Epithelial cell of proximal tubule (primary cell): ENCODE results near the gene TFF1. TPM values are rescaled to one million over a fixed set of nuclear protein-coding genes. Genes with fewer than 3 reads are reported as not detected.

ENCODE experiments used
- DNase-seq: peaks from one replicate; pipeline ENCODE4 v3.0.0-alpha.2; 2011; ENCODE audit warnings: low read depth
- H3K4me3 ChIP-seq: 2 replicates; pipeline ENCODE4 v1.5.1; 2011; ENCODE audit warnings: low read depth, mild to moderate bottlenecking, low read length
- total RNA-seq: library from RNA; depleted of rRNA; stranded (reverse); fragments of >200 nt; gene quantifications from 2 replicates; pipeline ENCODE4 v1.2.3, GENCODE V29; 2015
- TF ChIP-seq, protein P1 (sequence below): conservative IDR thresholded peaks from 2 replicates; pipeline ENCODE4 v1.5.1; 2012; ENCODE audit warnings: low read depth, mild to moderate bottlenecking, low read length

TFF1 gene
- total RNA-seq, 1 donor from 2014 or later, result not detected

DNA sequence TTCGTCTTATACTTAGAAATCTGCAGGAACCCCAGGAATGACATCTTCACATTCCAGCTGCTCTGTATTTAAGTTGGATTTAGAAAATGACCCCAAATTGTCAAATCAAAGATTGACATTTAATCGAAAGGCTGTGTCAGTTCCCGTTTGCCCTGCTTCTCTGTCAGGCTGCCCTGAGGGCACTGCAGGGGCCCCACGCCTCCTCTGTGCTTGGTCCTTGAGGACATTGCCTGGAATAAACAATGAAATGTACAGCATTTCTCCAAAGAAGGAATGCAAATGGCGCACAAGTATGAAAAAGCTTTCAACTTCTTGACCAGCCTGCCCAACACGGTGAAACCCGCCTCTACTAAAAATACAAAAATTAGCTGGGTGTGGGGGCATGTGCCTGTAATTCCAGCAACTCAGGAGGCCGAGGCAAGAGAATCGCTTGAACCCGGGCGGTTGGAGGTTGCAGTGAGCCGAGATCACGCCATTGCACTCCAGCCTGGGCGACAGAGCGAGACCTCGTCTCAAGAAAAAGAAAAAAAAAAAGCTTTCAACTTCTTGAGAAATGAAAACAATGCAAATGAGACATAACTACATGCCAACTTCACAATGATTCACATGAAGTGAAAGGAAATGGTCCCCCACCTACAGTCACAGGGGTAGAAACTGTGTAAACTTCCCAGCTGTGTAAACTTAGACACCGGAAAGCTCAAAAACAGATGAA lies 26.6 kb upstream of the TFF1 start:
- TF ChIP-seq, protein P1, sequence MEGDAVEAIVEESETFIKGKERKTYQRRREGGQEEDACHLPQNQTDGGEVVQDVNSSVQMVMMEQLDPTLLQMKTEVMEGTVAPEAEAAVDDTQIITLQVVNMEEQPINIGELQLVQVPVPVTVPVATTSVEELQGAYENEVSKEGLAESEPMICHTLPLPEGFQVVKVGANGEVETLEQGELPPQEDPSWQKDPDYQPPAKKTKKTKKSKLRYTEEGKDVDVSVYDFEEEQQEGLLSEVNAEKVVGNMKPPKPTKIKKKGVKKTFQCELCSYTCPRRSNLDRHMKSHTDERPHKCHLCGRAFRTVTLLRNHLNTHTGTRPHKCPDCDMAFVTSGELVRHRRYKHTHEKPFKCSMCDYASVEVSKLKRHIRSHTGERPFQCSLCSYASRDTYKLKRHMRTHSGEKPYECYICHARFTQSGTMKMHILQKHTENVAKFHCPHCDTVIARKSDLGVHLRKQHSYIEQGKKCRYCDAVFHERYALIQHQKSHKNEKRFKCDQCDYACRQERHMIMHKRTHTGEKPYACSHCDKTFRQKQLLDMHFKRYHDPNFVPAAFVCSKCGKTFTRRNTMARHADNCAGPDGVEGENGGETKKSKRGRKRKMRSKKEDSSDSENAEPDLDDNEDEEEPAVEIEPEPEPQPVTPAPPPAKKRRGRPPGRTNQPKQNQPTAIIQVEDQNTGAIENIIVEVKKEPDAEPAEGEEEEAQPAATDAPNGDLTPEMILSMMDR, result no peak
- no peak for DNase-seq
- H3K4me3 ChIP-seq, result no peak overlapping the region

GRCh38 chr21:42391297-42391696 lies 25.0 kb upstream of the TFF1 start:
- TF ChIP-seq, protein P1, result no peak
- no peak for DNase-seq
- H3K4me3 ChIP-seq, result no peak overlapping the region

DNA sequence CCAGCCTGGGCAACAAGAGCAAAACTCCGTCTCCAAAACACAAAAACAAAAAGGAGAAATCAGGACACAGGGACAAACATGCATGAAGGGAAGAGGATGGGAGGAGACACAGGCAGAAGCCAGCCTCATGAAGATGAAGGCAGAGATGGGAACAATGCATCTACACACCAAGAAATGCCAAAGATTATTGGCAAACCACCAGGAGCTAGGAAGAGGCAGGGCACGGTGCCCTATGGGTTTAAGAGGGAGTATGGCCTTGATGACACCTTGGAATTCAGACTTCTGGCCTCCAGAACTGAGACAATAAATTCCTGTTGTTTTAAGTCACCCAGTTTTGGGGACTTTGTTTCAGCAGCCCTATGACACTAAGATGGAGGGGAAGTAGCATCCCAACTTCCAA lies 24.4 kb upstream of the TFF1 start:
- TF ChIP-seq, protein P1, result no peak
- no peak overlapping the region for H3K4me3 ChIP-seq
- DNase-seq, result no peak

DNA sequence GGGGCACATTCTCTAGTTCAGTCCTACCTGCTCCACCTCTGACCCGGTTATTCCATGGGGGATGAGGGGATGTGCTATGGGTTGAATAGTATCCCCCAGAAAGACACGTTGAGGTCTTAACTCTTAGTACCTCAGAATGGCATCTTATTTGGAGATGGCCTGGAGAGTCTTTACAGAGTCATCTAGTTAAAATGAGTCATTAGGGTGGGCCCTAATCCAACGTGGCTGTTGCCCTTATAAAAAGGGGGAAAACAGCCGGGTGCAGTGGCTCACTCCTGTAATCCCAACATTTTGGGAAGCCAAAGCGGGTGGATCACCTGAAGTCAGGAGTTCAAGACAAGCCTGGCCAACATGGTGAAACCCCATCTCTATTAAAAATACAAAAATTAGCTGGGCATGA lies 23.9 kb upstream of the TFF1 start:
- TF ChIP-seq, protein P1, result no peak
- no peak overlapping the region for H3K4me3 ChIP-seq
- no peak for DNase-seq

DNA sequence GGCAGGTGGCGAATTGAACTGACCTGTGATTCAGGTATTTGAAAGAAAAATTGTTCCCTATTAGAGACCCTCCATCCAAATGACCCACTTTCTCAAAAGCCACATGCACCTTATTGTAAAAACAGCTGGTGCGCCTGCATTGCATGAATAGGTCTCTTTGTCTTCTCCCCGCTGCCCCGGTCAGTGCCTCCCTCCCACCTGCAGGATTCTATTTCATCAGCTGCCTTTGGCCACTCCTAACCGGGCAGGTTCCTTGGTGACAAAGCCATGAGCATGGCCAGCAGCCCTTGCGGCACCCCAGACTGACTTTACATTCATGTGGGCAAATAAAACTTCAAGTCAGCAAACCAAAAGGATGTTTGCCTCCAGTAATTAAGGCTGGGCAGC lies 23.1 kb upstream of the TFF1 start:
- TF ChIP-seq, protein P1, result no peak
- no peak for DNase-seq
- peak overlapping the region; percentile 28 for H3K4me3 ChIP-seq

GRCh38 chr21:42388740-42389448 lies 22.6 kb upstream of the TFF1 start:
- no peak for DNase-seq
- peak overlapping the region; percentile 28 for H3K4me3 ChIP-seq
- TF ChIP-seq, protein P1, result no peak
